Superior temporal gyrus (tissue), 1 donor: ENCODE results near the gene GFOD1.

Experiments
- DNase-seq: peaks from one replicate; pipeline ENCODE4 v3.0.0-alpha.2; 2016; ENCODE audit errors: extremely low spot score

The GFOD1 gene, protein sequence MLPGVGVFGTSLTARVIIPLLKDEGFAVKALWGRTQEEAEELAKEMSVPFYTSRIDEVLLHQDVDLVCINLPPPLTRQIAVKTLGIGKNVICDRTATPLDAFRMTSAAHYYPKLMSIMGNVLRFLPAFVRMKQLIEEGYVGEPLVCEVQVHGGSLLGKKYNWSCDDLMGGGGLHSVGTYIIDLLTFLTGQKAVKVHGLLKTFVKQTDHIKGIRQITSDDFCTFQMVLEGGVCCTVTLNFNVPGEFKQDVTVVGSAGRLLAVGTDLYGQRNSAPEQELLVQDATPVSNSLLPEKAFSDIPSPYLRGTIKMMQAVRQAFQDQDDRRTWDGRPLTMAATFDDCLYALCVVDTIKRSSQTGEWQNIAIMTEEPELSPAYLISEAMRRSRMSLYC

DNA sequence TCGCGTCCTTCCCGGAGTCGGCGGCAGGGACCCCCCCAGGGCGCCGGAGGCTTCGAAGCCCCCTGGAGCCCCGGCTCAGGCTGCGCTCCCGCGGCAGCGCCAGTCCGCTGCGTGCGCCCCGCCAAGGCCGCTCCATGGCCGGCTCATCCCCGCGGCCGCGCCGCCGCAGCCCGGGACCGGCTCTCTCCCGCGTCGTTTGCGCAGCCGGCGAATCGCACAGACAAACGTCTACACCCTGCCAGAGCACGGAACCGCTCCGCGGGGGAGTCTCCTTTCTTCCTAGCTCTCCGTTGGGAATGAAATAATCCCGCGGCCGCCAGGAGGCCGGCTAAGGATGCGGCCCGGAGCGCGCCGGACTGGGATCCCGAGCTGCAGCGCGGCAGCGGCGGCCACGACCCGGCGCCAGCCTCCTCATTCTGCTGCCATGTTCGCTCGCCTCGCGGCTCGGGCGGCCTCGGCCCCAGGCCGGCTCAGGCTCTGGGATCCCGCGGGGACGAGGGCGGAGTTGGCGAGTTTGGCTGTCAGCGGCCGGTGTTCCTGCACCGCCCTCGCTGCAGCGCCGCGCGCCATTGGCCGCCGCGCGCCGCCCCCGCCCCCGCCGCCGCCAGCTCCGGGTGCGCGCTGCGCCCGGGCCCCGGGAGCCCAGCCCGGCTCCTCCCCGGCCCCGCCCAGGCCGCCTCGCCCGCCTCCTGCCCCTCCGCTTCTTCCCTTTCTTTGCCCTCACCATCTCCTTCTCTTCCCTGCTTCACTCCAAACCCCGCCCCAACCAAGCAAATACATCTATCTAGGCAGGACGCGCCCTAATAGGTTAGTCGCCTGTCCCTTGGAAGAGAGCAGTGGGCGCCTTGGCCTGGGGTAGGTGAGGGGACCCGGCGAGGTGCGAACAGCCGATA, at the start of gene GFOD1:
Gene GFOD1 (minus strand): TSS at position 479 of the 893 bp plus-strand sequence. CDS start 710 bp downstream, outside the sequence.
- DNase-seq: peak; percentile 83

DNA sequence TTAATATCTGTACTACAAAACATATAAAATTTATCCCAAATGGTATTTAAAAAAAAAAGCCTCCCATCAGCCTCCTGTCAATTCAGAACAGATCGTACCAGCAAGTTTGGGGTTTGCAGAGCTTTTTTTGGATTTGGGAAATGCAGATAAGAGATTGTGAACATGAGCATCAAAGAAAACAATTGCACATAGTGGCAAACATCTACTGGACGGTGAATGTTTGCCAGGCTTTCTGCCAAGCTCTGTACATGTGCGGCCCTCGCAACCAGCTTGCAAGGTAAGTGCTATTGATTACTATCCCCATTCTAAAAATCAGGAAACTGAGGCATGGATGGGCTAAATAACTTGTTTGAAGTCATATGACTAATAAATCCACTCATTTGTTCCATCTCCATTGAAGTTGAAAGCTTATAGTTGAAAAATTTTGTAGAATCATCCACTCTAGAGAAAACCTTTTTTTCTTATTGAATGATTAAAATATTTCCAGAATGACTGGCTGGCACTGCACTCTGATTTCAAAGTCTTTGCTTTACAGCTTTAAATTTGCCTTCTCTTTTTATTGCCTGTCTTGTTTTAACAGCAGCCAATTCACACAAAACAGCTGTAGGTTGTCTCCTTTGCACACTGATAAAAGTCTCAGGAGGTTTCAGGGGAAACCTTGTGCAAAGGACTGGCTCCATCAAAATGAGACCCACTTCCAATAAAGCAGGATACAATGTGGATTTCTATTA, 49.6 kb upstream of the GFOD1 start:
- DNase-seq: no peak

DNA sequence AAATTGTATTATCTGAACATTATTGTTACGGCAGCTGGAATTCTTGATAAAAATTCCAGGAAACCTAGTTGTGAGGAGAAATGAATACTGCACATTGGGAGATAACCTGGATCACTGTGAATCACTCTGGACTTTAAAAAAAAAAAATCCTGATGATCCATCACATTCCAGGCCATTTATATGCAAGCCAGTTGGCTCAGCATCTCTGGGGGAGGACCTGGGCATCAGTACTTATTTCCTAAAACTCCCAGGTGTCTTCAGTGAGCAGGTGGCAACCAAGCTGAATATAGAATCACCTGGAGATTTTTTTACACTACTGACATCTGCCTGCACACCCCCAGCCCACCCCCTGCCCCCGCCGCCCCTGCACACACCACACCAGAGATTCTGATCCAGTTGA, 47.9 kb upstream of the GFOD1 start:
- DNase-seq: no peak

DNA sequence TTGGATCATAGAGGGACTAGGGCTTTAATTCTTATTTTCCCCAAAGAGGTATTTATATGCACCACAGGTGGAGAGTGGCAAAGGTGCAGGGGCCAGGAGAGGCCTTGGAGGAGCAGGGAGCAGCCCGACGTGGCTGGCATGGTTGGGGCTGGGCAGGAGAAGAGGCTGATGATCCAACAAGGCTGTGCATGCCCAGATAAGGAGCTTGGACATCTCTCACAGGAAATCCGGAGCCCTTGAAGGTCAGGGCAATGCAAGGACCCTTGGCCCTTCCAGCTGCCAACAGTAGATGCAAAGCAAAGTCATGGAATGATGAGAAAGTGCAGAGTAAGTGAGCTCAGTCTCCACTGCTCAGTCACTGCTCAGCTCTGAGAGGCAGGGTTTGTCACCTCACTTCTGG, 47.1 kb upstream of the GFOD1 start:
- no peak for DNase-seq

DNA sequence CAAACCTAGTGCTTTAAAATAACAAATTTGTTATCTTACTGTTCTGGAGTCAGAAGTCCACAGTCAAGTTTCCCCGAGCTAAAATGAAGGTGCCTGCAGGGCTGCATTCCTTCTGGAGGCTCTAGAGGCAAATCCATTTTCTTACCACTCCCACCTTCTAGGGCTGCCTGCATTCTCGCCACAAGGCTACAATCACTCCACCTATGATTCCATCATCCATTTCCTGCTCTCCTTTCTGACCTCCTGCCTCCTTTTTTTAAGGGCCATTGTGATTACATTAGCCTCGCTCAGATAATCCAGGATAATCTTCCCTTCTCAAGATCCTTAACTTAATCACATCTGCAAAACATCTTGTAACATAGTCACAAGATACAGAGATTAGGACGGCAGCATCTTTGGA, 44.6 kb upstream of the GFOD1 start:
- no peak for DNase-seq

DNA sequence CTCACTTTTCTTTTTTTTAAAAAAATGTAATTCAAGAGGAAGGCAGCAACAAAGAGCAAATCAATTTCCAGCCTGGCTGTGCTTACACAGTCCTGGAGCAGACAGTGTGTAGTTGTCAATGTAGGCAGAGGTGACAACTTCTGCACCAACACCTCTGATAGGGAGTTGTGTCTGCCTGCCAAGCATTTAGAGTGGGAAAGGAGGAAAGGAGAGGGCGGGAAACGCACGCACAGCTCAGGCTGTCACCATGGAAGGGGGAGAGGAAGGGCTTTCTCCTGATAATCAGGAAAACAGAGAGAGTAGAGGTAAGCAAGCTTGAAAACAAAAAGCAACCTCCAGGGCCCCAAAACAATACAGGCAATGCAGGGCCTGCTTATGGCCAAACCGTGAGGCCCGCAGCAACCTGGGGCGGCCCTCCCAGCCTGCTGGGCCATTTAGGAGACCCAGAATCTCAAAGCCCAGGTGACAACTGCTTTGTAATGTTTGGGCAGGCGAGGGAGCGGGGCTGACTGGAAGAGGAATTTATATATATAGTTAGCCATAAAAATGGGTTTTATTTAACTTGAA, 41.5 kb upstream of the GFOD1 start:
- peak; percentile 32 for DNase-seq

DNA sequence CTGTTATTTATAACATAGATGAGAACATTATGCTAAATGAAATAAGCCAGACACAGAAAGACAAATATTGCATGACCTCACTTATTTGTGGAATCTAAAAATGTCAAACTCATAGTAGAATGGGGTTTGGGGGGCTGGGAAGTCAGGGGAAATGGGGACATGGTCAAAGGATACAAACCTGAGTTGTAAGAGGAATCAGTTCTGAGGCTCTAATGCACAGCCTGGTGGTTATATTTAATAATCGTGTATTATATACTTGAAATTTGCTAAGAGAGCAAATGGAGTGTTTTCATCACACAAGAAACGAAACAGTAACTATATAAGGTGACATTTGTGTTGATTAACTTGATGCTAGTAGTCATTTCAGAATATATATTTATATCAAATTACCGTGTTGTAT, 40.8 kb upstream of the GFOD1 start:
- DNase-seq: no peak

DNA sequence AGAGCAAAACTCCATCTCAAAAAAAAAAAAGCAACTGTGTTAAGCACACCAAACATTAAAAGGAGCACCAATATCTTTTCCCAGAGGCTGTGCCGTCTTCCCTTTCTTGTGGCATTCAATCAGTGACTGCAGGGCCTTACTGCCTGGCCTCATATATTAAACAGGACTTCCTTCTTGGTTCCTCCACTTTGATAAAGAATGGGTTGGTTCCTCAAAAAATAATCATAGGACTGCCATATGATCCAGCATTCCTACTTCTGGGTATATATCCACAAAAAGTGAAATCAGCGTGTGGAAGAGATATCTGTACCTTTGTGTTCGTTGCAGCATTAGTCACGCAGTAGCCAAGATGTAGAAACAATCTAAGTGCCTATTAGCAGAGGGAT, 40.3 kb upstream of the GFOD1 start:
- DNase-seq: no peak

DNA sequence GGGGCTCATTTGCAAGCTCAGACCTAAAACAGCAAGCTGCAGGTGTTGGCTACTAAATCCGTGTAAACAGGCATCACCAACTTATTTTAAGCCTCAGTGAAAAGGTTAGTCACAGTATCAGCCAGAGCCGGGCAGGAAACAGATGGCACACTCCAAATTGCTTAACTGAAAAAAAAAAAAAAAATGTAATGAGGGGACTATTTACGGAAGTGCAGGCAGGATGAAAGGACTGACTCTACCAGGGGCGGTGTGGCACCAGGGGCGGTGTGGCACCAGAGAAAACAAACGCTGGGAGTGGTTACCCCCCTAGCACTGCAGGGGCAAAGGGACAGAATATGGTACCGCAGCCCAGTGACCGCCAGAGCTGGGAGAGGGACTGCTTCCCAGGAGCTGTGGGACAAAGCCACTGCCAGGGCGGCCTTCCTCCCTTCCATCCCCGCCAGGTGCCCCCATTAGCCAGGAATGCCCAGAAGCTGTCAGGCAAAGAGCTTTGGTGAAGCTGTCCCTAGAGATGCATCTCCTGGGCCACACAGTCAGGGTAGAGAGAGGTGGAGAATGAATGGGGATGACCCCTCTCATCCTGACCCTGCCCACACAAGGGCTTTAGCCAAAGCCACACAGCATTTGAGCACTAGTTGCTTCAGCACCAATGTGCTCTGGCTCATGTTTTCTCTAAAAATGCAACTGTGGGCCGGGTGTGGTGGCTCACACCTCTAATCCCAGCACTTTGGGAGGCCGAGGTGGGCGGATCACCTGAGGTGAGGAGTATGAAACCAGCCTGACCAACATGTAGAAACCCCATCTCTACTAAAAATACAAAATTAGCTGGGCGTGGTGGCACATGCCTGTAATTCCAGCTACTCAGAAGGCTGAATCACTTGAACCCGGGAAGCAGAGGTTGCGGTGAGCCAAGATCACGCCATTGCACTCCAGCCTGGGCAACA, 39.6 kb upstream of the GFOD1 start:
- peak; percentile 36 for DNase-seq

DNA sequence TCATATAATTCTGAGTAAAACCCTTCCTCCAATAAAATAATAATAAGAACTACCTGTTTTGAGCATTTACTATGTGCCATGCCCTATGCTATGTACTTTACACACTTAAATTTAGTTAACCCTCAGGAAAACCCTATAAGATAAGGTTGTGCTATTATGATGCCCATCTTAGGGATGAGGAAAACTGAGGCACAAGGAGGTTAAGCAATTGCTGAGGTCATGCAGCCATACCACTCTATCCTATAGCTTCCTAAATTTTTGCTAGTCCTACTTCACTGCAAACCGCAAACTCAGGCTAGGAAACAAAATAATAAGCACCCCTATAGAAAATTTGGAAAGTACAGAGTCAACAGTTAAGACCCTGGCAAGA, 38.9 kb upstream of the GFOD1 start:
- DNase-seq: no peak

DNA sequence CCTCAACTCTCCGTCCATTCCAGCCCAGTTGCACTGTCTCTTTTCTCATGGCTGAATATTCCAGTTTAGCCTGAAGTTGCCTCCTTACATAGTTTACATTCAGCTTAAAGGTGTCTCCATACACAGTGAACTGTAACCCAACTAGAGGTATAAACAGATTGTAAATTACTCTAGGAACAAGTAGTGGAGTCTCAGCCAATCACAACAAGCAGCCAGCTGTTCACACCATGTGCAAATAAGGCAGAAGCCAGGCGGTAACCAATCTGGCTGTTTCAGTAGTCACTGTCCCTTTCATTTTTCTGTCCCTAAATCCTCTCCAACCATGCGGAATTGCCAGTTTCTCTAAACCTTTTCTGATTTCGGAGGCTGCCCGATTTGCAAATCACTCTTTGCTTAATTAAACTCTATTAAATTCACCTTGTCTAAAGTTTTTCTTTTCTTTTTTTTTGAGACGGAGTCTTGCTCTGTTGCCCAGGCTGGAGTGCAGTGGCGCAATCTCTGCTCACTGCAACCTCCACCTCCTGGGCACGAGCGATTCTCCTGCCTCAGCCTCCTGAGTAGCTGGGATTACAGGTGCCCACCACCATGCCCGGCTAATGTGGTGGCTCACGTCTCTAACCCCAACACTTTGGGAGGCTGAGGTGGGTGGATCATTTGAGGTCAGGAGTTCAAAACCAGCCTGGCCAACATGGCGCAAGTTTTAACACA, 37.6 kb upstream of the GFOD1 start:
- DNase-seq: no peak

DNA sequence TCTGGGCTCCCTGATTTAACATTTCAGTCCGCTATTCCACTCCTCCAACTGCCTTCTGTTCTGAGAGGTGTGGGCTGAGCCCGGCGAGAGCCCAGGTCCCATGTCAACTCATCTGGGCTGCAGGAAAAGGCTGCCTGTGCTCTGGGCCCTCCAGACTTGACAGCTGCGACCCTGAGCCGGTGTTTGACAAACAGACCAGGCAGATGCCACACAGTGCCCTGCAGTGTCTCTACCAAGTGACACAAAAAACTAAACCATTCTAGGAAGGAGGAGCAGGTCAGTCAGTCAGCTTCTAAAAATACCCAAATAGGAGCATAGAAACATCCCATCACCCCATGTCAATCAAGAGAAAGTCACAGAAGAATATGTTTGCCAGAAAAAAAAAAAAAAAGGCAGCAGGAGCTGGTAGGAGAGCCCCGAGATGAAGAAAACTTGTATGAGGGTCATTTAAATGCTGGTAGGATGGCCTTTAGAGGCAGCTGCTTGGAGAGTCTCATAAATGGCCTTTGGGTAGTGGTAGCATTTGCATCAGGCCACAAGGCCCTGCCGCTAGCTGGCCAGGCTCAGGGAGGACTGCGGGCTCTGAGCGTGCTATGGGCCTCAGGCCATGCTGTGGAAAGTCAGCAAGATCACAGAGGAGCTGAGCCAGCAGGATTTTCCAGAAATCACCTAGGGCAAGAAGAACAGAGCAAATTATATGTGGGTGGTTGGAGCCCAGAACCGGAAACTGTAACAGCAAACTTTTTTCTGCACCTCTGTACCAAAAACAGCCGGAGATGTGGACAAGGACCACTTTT, 36.6 kb upstream of the GFOD1 start:
- DNase-seq: no peak

DNA sequence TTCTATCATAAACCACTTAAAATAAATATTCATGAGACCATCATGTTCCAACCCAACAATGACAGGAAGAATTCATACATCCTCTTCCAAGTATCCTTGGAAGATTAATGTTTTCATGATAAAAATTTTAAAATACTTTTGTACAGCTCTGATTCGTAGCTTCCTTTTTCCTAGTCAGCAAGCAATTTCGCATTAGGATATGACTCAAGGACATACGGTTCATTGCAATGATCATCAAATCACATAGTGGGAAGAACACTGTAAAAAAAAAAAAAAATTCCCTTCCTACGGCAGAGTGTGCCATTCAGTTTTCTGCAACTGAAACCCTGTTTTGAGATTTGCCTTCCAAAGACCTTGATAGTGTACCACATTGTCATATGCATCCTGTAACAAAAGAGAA, 35.3 kb upstream of the GFOD1 start:
- DNase-seq: no peak

DNA sequence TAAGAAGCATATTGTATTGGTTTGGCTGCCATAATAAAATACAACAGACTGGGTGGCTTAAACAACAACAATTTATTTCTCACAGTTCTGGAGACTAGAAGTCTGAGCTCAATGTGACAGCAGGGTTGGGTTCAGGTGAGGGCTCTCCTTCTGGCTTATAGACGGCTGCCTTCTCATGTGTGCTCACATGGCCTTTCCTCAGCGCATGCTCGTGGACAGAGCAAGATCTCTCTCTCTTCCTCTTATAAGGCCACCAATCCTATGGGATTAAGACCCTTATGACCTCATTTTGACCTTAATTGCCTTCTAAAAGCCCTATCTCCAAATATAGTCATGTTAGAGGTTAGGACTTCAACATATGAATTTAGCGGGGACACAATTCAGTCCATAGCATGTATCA, 32.4 kb upstream of the GFOD1 start:
- no peak for DNase-seq

DNA sequence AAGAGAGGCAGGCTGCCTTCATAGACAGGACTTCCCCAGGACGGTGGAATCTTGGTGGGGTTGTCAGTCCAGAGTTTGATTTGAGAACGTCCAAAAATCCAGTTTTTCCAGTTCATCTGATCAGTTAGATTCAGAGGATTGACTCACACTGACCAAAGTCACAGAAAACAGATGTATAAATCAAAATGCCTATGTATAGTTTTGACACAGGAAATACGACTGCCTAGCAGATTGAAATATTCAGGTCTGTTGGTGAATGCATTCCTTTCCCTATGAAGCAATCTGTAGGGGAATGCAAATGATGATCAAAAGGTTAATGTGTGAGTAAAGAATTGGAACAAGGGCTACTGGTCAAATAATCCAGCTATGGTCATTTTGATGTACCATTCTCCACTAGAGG, 29.7 kb upstream of the GFOD1 start:
- DNase-seq: no peak

DNA sequence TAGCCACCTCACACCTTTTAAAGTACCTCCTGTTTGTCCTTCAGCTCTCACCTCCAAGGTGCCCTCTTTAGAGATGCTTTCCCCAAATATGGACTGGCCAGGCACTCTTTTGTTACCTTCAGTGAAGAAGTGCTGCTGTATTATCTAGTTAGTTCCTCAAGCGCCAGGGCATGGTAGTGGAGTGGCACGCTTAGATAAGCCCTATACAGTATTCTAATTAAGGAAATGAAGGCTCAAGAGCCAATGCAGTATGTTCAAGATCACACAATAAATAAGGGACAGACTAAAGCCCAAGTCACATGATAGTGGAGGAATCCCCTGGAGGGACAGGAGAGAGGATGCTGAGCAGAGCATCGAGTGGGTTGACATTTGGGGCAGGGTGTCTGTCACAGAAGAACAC, 28.5 kb upstream of the GFOD1 start:
- DNase-seq: no peak

DNA sequence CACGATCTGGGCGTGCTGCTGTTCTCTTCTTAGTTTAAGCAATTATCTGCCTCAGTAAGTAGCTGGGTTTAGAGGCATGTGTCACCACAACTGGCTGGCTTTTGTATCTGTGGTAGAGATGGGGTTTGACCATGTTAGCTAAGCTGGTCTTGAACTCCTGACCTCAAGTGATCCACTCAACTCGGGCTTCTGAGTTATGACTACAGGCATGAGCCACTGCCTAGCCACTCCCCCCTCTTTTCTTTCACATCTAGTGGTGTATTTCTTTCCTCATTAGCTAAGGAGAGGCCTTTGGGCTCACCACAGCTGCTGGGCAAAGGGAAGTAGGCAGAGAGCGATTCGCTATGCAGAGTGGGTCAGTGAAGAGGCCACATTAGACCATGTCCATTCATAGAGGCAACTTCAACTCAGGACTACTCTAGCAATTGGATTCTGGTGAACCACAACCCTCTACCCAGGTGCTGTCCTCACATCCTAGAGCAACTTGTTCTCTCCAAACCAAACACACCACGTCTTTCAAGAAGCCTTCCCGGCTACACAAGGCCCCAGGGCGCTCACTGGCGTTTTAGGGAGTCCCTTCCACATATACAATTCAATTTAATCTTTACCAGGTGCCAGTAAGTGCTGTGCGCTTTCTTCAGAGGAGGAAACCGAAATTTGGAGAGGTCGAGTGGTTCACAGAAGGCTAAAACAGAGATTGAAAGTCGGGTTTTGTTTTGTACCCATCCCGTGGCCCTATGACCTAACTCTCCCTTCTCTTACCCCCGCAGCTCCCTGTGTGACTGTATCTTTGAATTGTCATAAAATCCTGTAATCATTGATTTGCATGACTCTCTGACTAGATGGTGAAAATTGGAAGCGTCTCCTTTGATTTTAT, 26.5 kb upstream of the GFOD1 start:
- no peak for DNase-seq

DNA sequence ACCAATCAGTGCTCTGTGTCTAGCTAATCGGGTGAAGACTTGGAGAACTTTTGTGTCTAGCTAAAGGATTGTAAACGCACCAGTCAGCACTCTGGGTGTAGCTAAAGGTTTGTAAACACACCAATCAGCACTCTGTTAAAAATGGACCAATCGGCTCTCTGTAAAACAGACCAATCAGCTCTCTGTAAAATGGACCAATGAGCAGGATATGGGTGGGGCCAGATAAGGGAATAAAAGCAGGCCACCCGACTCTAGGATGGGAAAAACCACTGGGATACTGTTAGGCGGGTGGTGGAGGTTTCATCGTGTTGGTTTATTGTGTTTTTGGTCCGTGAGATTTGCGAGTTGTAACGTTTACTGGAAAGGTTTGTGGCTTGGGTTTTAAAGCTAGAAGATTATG, 25.5 kb upstream of the GFOD1 start:
- no peak for DNase-seq
